GM19395 (cell line): ENCODE data around the gene TRIM6.
"Not testable (repeated sequence)": the region's sequence is repeated elsewhere in the genome, so short reads cannot be mapped to it uniquely, and the experiment has no call there.

Experiments
- ATAC-seq: cut with Tn5 transposase; IDR thresholded peaks from one replicate; pipeline ENCODE4 v1.9.1; 2021; ENCODE audit warnings: mild to moderate bottlenecking, moderate library complexity; ENCODE audit not compliant: unreplicated experiment

The TRIM6 gene

DNA sequence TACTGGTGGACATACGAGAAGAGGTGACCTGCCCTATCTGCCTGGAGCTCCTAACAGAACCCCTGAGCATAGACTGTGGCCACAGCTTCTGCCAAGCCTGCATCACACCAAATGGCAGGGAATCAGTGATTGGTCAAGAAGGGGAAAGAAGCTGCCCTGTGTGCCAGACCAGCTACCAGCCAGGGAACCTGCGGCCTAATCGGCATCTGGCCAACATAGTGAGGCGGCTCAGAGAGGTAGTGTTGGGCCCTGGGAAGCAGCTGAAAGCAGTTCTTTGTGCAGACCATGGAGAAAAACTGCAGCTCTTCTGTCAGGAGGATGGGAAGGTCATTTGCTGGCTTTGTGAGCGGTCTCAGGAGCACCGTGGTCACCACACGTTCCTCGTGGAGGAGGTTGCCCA, 6.9 kb downstream of the TRIM6 start:
- no peak for ATAC-seq

GRCh38 chr11:5604896-5605295, 8.5 kb downstream of the TRIM6 start:
- ATAC-seq, result no peak

DNA sequence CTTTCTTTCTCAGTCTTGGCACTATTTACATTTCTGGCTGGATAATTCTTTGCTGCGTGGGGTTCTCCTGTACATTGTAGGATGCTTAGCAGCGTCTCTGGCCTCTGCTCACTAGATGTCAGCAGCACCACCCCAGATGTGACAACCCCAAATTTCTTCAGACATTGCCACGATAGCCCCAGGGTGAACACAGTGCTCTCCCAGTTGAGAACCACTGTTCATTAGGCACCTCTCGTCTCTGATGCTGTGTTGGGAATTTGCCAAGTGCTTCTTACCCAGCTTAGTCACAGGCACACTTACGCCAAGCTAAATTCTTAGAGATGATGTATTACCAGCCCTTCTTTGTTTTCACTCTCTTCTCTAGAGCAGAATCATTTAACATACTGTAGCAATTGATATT, 9.4 kb downstream of the TRIM6 start:
- ATAC-seq, result no peak

GRCh38 chr11:5608808-5609207, 12.4 kb downstream of the TRIM6 start:
- no peak for ATAC-seq

- ATAC-seq, result no peak
Measured at GRCh38 chr11:5610446-5610845, 14.0 kb downstream of the TRIM6 start.

- ATAC-seq, result no peak
Measured at GRCh38 chr11:5611627-5612026, 15.2 kb downstream of the TRIM6 start.

- no peak for ATAC-seq
Measured at GRCh38 chr11:5618807-5619206, 22.4 kb downstream of the TRIM6 start.

DNA sequence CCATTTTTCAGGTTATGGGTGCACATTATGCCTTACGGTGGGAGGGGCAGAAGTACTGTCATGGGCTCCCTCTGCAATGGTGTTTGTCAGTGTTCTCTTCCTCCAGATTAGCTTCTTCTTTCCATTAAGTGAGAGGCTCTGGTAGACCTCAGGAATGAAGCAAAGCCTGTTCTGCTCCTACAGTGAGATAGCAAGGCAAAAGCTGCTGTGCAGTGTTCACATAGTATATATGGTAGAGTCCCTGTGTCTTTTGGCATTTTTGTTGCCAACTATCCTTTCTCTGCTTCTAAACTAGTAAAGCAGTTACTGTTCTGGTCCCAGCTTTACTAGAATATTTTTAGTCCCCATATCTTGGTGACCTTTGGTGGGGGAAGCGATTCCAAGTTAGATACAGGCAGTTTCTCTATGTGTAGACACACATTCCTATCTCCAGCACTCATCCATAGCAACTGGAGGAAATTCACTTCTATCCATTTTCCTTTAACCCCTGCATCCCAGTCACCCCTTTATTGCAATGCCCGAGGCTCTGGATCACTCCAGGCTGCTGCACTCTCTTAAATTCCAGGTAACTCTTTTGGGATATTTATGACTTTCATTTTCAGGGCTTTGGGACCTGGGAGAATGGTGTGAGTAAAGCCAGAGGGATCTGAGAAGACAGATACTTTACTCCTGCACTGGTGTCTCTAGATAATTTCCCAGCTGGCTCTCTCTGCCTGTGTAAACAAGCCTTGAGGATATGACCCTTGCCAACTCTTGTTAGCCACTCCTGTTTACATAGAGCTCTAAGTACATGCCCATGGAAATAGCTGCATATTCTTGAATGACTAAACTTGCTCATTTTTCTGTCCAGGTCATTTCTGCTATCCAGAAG, 24.4 kb downstream of the TRIM6 start:
- no peak for ATAC-seq

DNA sequence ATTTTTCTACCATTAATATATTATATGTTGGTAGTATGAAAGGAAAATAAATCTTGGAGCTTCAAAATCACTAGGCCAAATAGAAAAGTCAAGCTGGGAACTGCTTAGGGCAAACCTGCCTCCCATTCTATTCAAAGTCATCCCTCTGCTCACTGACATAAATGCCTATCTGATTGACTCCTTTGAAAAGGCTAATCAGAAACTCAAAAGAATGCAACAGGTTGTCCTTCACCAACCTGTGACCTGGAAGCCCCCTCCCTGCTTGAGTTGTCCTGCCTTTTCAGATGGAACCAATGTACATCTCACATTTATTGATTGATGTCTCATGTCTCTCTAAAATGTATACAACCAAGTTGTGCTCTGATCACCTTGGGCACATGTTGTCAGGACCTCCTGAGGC, 25.1 kb downstream of the TRIM6 start:
- ATAC-seq, result no peak

GRCh38 chr11:5622802-5623201, 26.4 kb downstream of the TRIM6 start:
- ATAC-seq, result no peak

GRCh38 chr11:5624489-5625279, 28.2 kb downstream of the TRIM6 start, which contains the start of gene TRIM34:
Gene TRIM34 (plus strand): TSS chr11:5625001. CDS start chr11:5632332, 7,331 bp downstream.
- peak; percentile 98 for ATAC-seq

DNA sequence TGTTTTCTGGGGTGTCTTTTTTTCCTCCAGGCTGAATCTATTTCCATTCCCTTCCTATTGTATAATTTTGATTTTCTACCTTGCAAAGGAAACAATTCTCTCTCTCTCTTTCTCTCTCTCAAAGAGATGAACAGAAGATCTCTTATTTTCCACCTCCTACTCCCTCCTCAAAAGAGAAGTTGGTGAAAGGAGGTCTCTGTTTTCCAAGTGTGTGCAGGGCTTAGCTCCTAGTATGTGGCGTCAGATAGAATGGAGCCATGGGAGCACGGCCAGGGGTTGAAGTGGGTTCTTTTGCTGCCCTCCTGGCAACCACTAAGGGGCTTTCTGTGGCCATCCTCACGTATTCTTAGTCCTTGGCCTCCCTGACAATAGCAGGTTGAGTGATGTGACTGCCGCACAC, 28.8 kb downstream of the TRIM6 start:
- ATAC-seq, result peak; percentile 2

DNA sequence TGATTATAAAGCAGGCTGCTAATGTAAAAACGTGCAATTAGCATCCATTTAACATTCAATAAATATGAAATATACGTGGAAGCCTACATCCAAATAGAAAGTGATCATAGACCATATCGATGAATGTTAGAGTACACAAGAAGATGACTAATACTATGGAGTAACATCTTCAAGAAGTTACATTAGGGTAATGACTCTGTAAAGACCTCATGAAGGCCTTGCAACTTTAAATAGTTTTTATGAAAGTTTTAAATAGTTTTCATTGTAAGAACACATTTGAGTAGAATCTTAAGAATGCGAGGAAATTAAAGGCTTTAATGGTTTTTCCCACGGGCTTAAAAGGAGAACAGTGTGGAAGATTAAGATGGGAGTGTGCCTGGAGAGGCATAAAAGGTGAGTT, 29.8 kb downstream of the TRIM6 start:
- no peak for ATAC-seq

GRCh38 chr11:5631417-5631816, 35.0 kb downstream of the TRIM6 start:
- ATAC-seq, result peak; percentile 35

- peak; percentile 96 for ATAC-seq
Measured at GRCh38 chr11:5631969-5632635, 35.7 kb downstream of the TRIM6 start.

DNA sequence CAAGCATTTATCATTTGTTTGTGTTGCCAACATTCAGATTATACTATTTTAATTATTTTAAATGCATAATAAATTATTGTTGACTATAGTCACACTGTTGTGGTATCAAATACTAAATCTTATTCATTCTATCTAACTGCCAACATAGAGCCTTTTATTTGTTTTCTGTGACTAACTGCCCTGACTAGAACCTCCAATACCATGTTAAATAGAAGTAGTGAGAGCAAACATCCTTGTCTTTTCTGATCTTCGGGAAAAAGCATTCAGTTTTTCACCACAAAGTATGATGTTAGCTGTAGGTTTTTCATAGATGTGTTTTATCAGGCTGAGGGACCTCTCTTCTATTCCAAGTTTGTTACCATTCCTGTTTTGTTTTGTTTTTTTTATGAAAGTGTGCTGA, 43.5 kb downstream of the TRIM6 start:
- no peak for ATAC-seq

GRCh38 chr11:5643585-5643984, 47.1 kb downstream of the TRIM6 start:
- ATAC-seq, result no peak

DNA sequence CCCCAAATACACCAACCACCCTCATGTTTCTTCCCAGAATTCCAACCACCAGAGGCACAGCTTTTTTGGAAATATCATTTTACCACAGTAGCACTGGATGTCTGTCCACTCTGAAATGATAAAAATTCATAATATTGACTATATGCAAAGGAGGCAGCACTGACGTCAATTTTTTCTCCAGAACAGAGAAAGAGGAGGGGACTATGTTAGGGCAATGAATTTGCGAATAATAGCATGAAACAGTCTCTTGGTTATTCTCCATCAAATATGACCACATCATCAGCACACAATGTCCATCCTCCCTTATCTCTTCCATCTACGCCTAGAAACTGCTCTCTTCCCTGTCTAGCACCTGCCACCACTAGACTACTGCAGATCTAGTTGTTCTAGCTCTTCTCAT, 49.7 kb downstream of the TRIM6 start:
- no peak for ATAC-seq

GRCh38 chr11:5655474-5655873, 59.0 kb downstream of the TRIM6 start:
- ATAC-seq, result no peak

DNA sequence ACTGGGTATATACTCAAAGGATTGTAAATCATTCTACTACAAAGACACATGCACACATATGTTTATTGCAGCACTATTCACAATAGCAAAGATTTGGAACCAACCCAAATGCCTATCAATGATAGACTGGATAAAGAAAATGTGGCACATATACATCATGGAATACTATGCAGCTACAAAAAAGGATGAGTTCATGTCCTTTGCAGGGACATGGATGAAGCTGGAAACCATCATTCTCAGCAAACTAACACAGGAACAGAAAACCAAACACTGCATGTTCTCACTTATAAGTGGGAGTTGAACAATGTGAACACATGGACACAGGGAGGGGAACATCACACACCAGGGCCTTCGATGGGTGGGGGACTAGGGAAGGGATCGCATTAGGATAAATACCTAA, 60.5 kb downstream of the TRIM6 start:
- not testable (repeated sequence) for ATAC-seq

DNA sequence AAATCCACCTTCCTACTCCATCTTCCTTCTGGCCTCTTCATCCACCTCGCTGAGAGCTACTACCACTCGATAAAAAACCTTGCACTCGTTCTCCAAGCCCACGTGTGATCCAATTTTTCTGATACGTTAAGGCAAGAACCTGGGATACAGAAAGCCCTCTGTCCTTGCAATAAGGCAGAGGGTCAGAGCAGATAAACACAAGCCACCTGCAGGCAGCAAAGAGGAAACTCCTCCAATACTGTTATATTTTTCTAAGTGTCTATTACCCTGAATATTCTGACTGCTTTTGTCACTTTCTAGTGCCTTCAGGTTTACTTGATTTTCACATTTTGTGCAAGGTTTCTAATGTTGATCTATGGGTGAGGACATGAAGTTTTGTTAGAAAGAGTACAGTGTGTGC, 61.9 kb downstream of the TRIM6 start:
- ATAC-seq, result no peak
